Nephron (organoid): ENCODE measurements around the gene DDR2.

Experiments
- H3K27ac Mint-ChIP-seq, 3 experiments: 2 replicates each; pipeline ENCODE4 v1.8.0; 2020; ENCODE audit warnings: mixed read lengths in 3 of 3, mild to moderate bottlenecking in 2 of 3, moderate library complexity in 1 of 3
- H3K27me3 Mint-ChIP-seq: 2 replicates; pipeline ENCODE4 v1.8.0; 2021; ENCODE audit warnings: low read depth, mild to moderate bottlenecking, moderate library complexity, mixed read lengths
- H3K36me3 Mint-ChIP-seq: 2 replicates; pipeline ENCODE4 v1.8.0; 2020; ENCODE audit warnings: low read depth, mixed read lengths
- H3K4me1 Mint-ChIP-seq: 2 replicates; pipeline ENCODE4 v1.8.0; 2020; ENCODE audit warnings: mixed read lengths
- H3K4me3 Mint-ChIP-seq, 3 experiments: 2 replicates each; pipeline ENCODE4 v1.8.0; 2020; ENCODE audit warnings: mild to moderate bottlenecking in 3 of 3, mixed read lengths in 3 of 3, moderate library complexity in 2 of 3
- H3K9me3 Mint-ChIP-seq: 2 replicates; pipeline ENCODE4 v1.8.0; 2020; ENCODE audit warnings: mixed read lengths
- TF ChIP-seq, protein P1 (sequence below), 3 experiments: fragments of 200-600 bp; sonication (generic); IDR thresholded peaks; one replicate each; pipeline ENCODE4 v1.5.0; 2021; ENCODE audit warnings: antibody characterized with exemption in 3 of 3; ENCODE audit not compliant: unreplicated experiment in 3 of 3

Gene DDR2

DNA sequence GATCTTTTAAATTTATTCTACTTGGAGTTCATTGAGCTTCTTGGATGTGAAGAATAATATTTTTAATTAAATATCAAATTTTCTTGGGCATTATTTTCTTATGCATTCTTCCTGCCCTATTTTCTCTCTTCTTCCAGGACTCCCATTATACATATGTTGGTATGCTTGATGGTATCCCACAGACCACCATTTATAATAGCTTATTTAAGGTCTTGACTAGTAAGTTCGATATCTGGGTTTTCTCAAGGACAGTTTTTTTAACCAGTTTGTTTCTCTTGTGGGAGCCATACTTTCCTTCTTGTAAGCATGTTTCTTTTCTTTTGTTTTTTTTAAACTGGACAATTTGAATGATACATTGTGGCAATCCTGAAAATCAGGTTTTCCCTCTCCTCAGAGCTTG lies 15.4 kb upstream of the DDR2 start:
- TF ChIP-seq, protein P1, sequence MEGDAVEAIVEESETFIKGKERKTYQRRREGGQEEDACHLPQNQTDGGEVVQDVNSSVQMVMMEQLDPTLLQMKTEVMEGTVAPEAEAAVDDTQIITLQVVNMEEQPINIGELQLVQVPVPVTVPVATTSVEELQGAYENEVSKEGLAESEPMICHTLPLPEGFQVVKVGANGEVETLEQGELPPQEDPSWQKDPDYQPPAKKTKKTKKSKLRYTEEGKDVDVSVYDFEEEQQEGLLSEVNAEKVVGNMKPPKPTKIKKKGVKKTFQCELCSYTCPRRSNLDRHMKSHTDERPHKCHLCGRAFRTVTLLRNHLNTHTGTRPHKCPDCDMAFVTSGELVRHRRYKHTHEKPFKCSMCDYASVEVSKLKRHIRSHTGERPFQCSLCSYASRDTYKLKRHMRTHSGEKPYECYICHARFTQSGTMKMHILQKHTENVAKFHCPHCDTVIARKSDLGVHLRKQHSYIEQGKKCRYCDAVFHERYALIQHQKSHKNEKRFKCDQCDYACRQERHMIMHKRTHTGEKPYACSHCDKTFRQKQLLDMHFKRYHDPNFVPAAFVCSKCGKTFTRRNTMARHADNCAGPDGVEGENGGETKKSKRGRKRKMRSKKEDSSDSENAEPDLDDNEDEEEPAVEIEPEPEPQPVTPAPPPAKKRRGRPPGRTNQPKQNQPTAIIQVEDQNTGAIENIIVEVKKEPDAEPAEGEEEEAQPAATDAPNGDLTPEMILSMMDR (IDR thresholded peaks at IDR 0.05; ENCODE audit: unreplicated experiment in 3 of 3) = no peak
- H3K4me3 Mint-ChIP-seq = no peak overlapping the region
- H3K9me3 Mint-ChIP-seq = peaks cover 19% of the 10 kb centered on the region
- peaks cover 17% of the 10 kb centered on the region for H3K36me3 Mint-ChIP-seq
- peaks cover 18% of the 10 kb centered on the region for H3K4me1 Mint-ChIP-seq
- no peaks in the 10 kb centered on the region for H3K27me3 Mint-ChIP-seq
- no peak overlapping the region for H3K27ac Mint-ChIP-seq

DNA sequence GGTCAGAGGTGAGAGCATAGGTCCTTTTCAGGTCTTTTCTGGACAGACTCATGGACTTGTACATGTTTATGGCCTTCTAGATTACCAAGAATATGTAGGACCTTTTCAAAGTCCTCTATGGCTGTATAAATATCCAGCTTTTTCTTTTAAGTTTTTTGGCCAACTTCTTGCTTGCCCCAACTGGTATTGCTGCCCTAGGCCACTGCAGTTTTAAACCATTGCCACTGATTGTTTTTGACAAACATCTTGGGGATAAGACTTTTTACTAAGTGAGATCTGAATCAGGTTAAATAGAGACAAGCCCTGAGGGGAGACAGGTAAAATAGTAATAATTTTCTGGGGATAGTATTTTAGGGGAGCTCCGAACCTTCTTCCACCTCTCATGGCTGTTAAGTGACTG lies 14.8 kb upstream of the DDR2 start:
- H3K4me1 Mint-ChIP-seq = peaks cover 14% of the 10 kb centered on the region
- peaks cover 19% of the 10 kb centered on the region for H3K9me3 Mint-ChIP-seq
- no peak overlapping the region for H3K4me3 Mint-ChIP-seq
- H3K27ac Mint-ChIP-seq = no peak overlapping the region
- H3K27me3 Mint-ChIP-seq = no peaks in the 10 kb centered on the region
- TF ChIP-seq, protein P1 (IDR thresholded peaks at IDR 0.05; ENCODE audit: unreplicated experiment in 3 of 3) = no peak
- H3K36me3 Mint-ChIP-seq = peaks cover 17% of the 10 kb centered on the region

DNA sequence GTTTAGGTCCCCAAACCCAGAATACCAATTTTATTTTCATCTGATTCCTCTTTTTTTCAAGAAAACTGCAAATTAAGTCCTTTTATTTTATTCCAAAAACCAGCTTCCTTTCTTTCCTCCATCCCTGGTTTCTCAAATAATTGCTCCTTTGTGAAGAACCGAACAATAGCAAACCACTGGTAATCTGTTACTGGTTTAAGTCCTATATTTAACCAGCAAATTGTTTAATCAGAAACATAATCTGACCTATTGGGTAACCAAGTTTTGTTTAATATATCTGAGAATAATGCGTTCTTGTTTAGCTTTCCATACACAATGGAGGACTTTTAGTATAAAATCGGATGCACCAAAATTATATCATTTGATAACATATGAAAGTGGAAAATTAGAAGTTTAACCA lies 13.2 kb upstream of the DDR2 start:
- Mint-ChIP-seq H3K9me3 (peaks cover 19% of the 10 kb centered on the region), H3K4me1 (peaks cover 5% of the 10 kb centered on the region), H3K36me3 (peaks cover 17% of the 10 kb centered on the region), H3K27me3 (no peaks in the 10 kb centered on the region), H3K4me3 (no peak overlapping the region), H3K27ac (no peak overlapping the region)
- TF ChIP-seq, protein P1 (IDR thresholded peaks at IDR 0.05; ENCODE audit: unreplicated experiment in 3 of 3) = no peak

DNA sequence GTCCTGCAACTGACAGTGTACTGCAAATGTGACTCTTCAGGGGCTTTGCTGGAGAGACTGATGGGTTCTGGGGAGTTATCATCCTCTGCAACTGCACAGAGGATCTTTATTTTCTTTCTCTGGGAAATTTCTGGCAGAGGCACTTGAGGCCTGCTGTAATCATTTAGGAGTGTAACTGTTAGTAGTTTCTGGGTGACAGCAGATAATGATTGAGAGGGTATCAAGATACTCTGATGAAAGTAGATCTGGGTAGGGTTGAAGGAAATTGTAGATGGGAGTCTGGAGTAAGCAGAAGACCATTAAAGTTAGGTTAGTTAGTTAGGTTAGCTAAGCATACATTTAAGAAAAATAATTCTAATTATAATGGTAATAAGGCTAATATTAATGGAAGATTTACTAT lies 11.0 kb upstream of the DDR2 start:
- Mint-ChIP-seq H3K27ac (peak overlapping the region in 1 of 3 experiments; percentile 3), H3K36me3 (peaks cover 13% of the 10 kb centered on the region), H3K4me3 (no peak overlapping the region)

DNA sequence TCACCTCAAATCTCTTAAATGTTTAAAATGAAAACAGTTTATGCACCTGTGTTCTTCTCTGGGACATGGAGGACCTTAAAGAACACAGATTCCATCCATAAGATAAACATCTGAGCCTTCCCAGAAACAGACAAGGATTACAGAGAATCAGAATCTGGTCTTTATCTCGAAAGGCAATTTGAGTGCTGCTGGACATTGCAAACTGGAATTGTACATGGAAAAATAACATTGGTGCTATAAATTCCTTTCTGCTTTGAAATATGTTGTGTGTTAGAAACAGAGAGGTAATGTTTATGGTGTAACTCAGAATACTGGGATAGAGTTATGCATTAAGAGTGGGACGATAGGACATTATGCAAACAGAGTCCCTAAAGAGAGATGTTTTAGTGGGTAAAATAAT lies 6.6 kb upstream of the DDR2 start:
- peaks cover 4% of the 10 kb centered on the region for H3K27me3 Mint-ChIP-seq

More for the DNA sequence above, 11.0 kb upstream of the DDR2 start:
- H3K9me3 Mint-ChIP-seq = peaks cover 15% of the 10 kb centered on the region
- peaks cover 13% of the 10 kb centered on the region for H3K4me1 Mint-ChIP-seq
- TF ChIP-seq, protein P1 (IDR thresholded peaks at IDR 0.05; ENCODE audit: unreplicated experiment in 3 of 3) = no peak
- peaks cover 4% of the 10 kb centered on the region for H3K27me3 Mint-ChIP-seq

DNA sequence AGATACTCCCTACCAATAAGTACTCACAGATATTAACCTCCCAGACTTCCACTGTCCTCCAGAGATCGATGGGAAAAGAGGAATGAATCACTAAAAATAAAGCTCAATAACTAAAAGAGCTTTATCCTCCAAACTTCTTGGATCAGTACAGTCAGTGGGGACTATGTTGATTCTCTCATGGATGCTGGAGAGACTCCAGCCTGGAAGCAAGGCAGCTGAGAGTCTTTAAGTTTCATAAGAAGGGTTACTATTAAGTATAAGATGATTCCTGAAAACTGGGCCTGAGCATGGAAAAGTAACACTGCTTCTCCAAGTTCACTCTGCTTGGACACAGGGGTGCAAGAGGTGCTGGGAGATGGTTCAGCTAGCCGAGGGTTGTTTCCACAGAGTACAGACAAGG lies 6.2 kb upstream of the DDR2 start:
- Mint-ChIP-seq H3K4me3 (peak overlapping the region in 2 of 3 experiments; percentile 54 to 59), H3K27ac (peak overlapping the region; percentile 67 to 97 (median 88))

More for the DNA sequence above, 6.6 kb upstream of the DDR2 start:
- no peaks in the 10 kb centered on the region for H3K9me3 Mint-ChIP-seq
- TF ChIP-seq, protein P1 (IDR thresholded peaks at IDR 0.05; ENCODE audit: unreplicated experiment in 3 of 3) = no peak
- no peaks in the 10 kb centered on the region for H3K36me3 Mint-ChIP-seq
- peaks cover 45% of the 10 kb centered on the region for H3K4me1 Mint-ChIP-seq
- H3K27ac Mint-ChIP-seq = peak overlapping the region in 2 of 3 experiments; percentile 88 to 97
- H3K4me3 Mint-ChIP-seq = no peak overlapping the region

More for the DNA sequence above, 6.2 kb upstream of the DDR2 start:
- H3K9me3 Mint-ChIP-seq = no peaks in the 10 kb centered on the region
- TF ChIP-seq, protein P1 (IDR thresholded peaks at IDR 0.05; ENCODE audit: unreplicated experiment in 3 of 3) = no peak
- H3K4me1 Mint-ChIP-seq = peaks cover 49% of the 10 kb centered on the region
- peaks cover 4% of the 10 kb centered on the region for H3K27me3 Mint-ChIP-seq
- H3K36me3 Mint-ChIP-seq = no peaks in the 10 kb centered on the region
